Activated B cell treated with CpG ODN at 0.5 μM for 24 hours (primary cell): ENCODE data around the gene GOLGA8M. TPM values are rescaled to one million over a fixed set of nuclear protein-coding genes. Genes with fewer than 3 reads are reported as not detected.
"Not testable (repeated sequence)": the region's sequence is repeated elsewhere in the genome, so short reads cannot be mapped to it uniquely, and the experiment has no call there.

Source experiments
- ATAC-seq: fragments of 200-7000 bp; cut with Tn5 transposase; one replicate; pipeline ENCODE4 v1.10.0; 2021; ENCODE audit warnings: low read depth, mild to moderate bottlenecking, moderate library complexity
- CTCF ChIA-PET: fragments of 350-600 bp; sonication (Branson Sonifier 250); formaldehyde crosslinking; loops from one replicate; lab custom pipeline; 2021; ENCODE audit warnings: antibody characterized with exemption; lab: Charles Lee
- POLR2A ChIA-PET: fragments of 350-600 bp; sonication (Branson Sonifier 250); formaldehyde crosslinking; loops from one replicate; lab custom pipeline; 2021; ENCODE audit warnings: antibody characterized with exemption; lab: Charles Lee
- DNase-seq: peaks from one replicate; pipeline ENCODE4 v3.0.0; 2022
- H3K27ac Mint-ChIP-seq: one replicate; pipeline ENCODE4 v1.8.0; 2020; ENCODE audit warnings: mixed read lengths
- H3K27me3 Mint-ChIP-seq: one replicate; pipeline ENCODE4 v1.8.0; 2021; ENCODE audit warnings: mixed read lengths
- H3K36me3 Mint-ChIP-seq: one replicate; pipeline ENCODE4 v1.8.0; 2021; ENCODE audit warnings: low read depth, mixed read lengths
- H3K4me1 Mint-ChIP-seq: one replicate; pipeline ENCODE4 v1.8.0; 2021; ENCODE audit warnings: mixed read lengths
- H3K4me3 Mint-ChIP-seq: one replicate; pipeline ENCODE4 v1.8.0; 2020; ENCODE audit warnings: mild to moderate bottlenecking, mixed read lengths
- H3K9me3 Mint-ChIP-seq: one replicate; pipeline ENCODE4 v1.8.0; 2020; ENCODE audit warnings: mixed read lengths
- intact Hi-C: fragments of 100-400 bp; cut with micrococcal nuclease; formaldehyde crosslinking; loops from one replicate; pipeline ENCODE4 v1.15.1; 2024
- total RNA-seq: library from RNA; stranded (reverse); gene quantifications from 2 replicates; pipeline ENCODE4 v1.2.3, GENCODE V29; 2022
- TF ChIP-seq, protein P1 (sequence below): fragments of 200-600 bp; IDR thresholded peaks from one replicate; pipeline ENCODE4 v1.8.0; 2022; ENCODE audit warnings: antibody characterized with exemption, mild to moderate bottlenecking

The GOLGA8M gene
- total RNA-seq, result 0.78 TPM in 1 of 2 replicates, not detected in the other

GRCh38 chr15:28712270-28712669 lies at the start of gene GOLGA8M:
GOLGA8M (minus strand) TSS chr15:28712421; CDS start chr15:28712323, 98 bp downstream.
- ATAC-seq, H3K27me3 Mint-ChIP-seq, H3K9me3 Mint-ChIP-seq: not testable (repeated sequence)

GRCh38 chr15:28742890-28743289 lies 30.7 kb upstream of the GOLGA8M start:
- H3K4me1 Mint-ChIP-seq, POLR2A ChIA-PET, H3K4me3 Mint-ChIP-seq, H3K36me3 Mint-ChIP-seq, intact Hi-C loops, ATAC-seq, H3K27me3 Mint-ChIP-seq, H3K27ac Mint-ChIP-seq, DNase-seq, H3K9me3 Mint-ChIP-seq, CTCF ChIA-PET: not testable (repeated sequence)

More at GRCh38 chr15:28712270-28712669, at the start of gene GOLGA8M:
- H3K4me1 Mint-ChIP-seq, CTCF ChIA-PET, intact Hi-C loops, POLR2A ChIA-PET, H3K4me3 Mint-ChIP-seq, H3K36me3 Mint-ChIP-seq, DNase-seq, H3K27ac Mint-ChIP-seq: not testable (repeated sequence)

- H3K27me3 Mint-ChIP-seq, DNase-seq, CTCF ChIA-PET, ATAC-seq, POLR2A ChIA-PET, H3K9me3 Mint-ChIP-seq, H3K27ac Mint-ChIP-seq, intact Hi-C loops, H3K36me3 Mint-ChIP-seq, H3K4me1 Mint-ChIP-seq: not testable (repeated sequence)
- peak overlapping the region; percentile 61 for H3K4me3 Mint-ChIP-seq
These were observed 26.5 kb upstream of the GOLGA8M start for GRCh38 chr15:28738590-28739292.

GRCh38 chr15:28738200-28738561 lies 26.0 kb upstream of the GOLGA8M start:
- H3K27ac Mint-ChIP-seq, H3K36me3 Mint-ChIP-seq, intact Hi-C loops, DNase-seq, CTCF ChIA-PET, H3K9me3 Mint-ChIP-seq, H3K4me1 Mint-ChIP-seq, POLR2A ChIA-PET, H3K27me3 Mint-ChIP-seq, ATAC-seq: not testable (repeated sequence)
- H3K4me3 Mint-ChIP-seq, result peak overlapping the region; percentile 61

GRCh38 chr15:28737521-28738199 lies 25.4 kb upstream of the GOLGA8M start:
- not testable (repeated sequence) for H3K36me3 Mint-ChIP-seq

DNA sequence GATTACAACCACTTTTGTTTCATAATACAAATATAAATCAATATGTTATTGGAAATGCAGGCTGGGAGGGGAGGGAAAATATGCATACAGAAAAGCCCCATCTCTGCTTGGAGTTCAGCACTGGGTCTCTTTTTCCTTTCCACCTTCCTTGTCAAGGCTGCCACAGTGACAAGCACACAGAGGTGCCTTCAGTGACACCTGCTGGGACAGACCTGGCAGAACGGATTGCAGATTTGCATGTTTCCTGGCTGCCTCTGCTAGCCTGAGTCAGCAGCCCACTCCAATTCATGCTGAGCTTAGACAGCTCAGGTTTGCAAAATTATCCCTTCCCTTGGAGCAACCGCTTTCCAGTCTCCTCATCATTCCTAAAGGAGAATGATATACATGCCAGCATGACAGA lies 15.8 kb upstream of the GOLGA8M start:
- CTCF ChIA-PET, H3K27me3 Mint-ChIP-seq, intact Hi-C loops, H3K4me1 Mint-ChIP-seq, H3K9me3 Mint-ChIP-seq, POLR2A ChIA-PET, H3K36me3 Mint-ChIP-seq, H3K27ac Mint-ChIP-seq, H3K4me3 Mint-ChIP-seq, DNase-seq, ATAC-seq: not testable (repeated sequence)

More at GRCh38 chr15:28737521-28738199, 25.4 kb upstream of the GOLGA8M start:
- ATAC-seq (peak; percentile 69), DNase-seq (peak; percentile 16)
- intact Hi-C loops, H3K9me3 Mint-ChIP-seq, POLR2A ChIA-PET, H3K4me1 Mint-ChIP-seq, CTCF ChIA-PET, H3K4me3 Mint-ChIP-seq, H3K27ac Mint-ChIP-seq, H3K27me3 Mint-ChIP-seq: not testable (repeated sequence)

GRCh38 chr15:28727026-28727425 lies 14.8 kb upstream of the GOLGA8M start:
- intact Hi-C loops, H3K4me3 Mint-ChIP-seq, DNase-seq, CTCF ChIA-PET, H3K27ac Mint-ChIP-seq, POLR2A ChIA-PET, H3K4me1 Mint-ChIP-seq, H3K36me3 Mint-ChIP-seq, ATAC-seq, H3K9me3 Mint-ChIP-seq, H3K27me3 Mint-ChIP-seq: not testable (repeated sequence)

DNA sequence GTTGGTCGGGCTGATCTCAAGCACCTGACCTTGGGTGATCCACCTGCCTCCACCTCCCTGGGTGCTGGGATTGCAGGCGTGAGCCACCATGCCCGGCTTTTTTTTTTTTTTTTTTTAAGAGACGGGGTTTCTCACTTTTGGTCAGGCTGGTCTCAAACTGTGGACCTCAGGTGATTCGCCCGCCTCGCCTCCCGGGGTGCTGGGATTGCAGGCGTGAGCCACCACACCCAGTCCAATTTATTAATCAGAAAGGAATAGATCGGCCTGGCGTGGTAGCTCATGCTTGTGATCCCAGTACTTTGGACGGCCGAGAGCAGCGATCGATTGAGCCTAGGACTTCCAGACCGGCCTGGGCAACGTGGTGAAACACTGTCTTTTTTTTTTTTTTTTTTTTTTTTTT lies 13.9 kb upstream of the GOLGA8M start:
- DNase-seq (no peak), ATAC-seq (no peak)
- H3K4me1 Mint-ChIP-seq, result peaks cover 2% of the 10 kb centered on the region
- no peak overlapping the region for H3K4me3 Mint-ChIP-seq
- intact Hi-C loops, result no loop called here
- CTCF ChIA-PET, result no interaction called here
- H3K9me3 Mint-ChIP-seq, result no peaks in the 10 kb centered on the region
- peaks cover 5% of the 10 kb centered on the region for H3K27me3 Mint-ChIP-seq
- TF ChIP-seq, protein P1, sequence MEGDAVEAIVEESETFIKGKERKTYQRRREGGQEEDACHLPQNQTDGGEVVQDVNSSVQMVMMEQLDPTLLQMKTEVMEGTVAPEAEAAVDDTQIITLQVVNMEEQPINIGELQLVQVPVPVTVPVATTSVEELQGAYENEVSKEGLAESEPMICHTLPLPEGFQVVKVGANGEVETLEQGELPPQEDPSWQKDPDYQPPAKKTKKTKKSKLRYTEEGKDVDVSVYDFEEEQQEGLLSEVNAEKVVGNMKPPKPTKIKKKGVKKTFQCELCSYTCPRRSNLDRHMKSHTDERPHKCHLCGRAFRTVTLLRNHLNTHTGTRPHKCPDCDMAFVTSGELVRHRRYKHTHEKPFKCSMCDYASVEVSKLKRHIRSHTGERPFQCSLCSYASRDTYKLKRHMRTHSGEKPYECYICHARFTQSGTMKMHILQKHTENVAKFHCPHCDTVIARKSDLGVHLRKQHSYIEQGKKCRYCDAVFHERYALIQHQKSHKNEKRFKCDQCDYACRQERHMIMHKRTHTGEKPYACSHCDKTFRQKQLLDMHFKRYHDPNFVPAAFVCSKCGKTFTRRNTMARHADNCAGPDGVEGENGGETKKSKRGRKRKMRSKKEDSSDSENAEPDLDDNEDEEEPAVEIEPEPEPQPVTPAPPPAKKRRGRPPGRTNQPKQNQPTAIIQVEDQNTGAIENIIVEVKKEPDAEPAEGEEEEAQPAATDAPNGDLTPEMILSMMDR, result no peak
- no peak overlapping the region for H3K27ac Mint-ChIP-seq
- POLR2A ChIA-PET, result no interaction called here
- H3K36me3 Mint-ChIP-seq, result no peaks in the 10 kb centered on the region
